Astrocyte of the spinal cord (primary cell): ENCODE results near the gene SENP7.

Experiments used
- DNase-seq: peaks from one replicate; pipeline ENCODE4 v3.0.0; 2011; ENCODE audit warnings: low read depth, low spot score
- H3K4me3 ChIP-seq: 2 replicates; pipeline ENCODE4 v1.5.1; 2011; ENCODE audit warnings: low read depth, mild to moderate bottlenecking, low read length, moderate library complexity
- CTCF ChIP-seq: IDR thresholded peaks from 2 replicates; pipeline ENCODE4 v1.5.1; 2012; ENCODE audit warnings: low read depth, mild to moderate bottlenecking, low read length, inconsistent platforms
- in situ Hi-C: cut with HindIII; loops from 2 replicates; pipeline ENCODE4 v1.10.0; 2017; ENCODE audit warnings: low sequenced_read_pairs

Gene SENP7

GRCh38 chr3:101379658-101380376, 133.2 kb downstream of the SENP7 start:
- no peak for DNase-seq
- in situ Hi-C loops = no loop called here
- TF ChIP-seq CTCF = no peak
- no peak overlapping the region for H3K4me3 ChIP-seq

- no peak overlapping the region for H3K4me3 ChIP-seq
- TF ChIP-seq CTCF = no peak
- in situ Hi-C loops = no loop called here
- peak; percentile 27 for DNase-seq
Observed at GRCh38 chr3:101377796-101378195, 135.2 kb downstream of the SENP7 start.

GRCh38 chr3:101377209-101377608, 135.8 kb downstream of the SENP7 start:
- no peak for TF ChIP-seq CTCF
- in situ Hi-C loops = no loop called here
- H3K4me3 ChIP-seq = no peak overlapping the region
- DNase-seq = no peak

GRCh38 chr3:101375586-101375985, 137.4 kb downstream of the SENP7 start:
- no peak for TF ChIP-seq CTCF
- in situ Hi-C loops = no loop called here
- H3K4me3 ChIP-seq = no peak overlapping the region

GRCh38 chr3:101362406-101362805, 150.6 kb downstream of the SENP7 start:
- no peak for DNase-seq
- no peak for TF ChIP-seq CTCF
- in situ Hi-C loops = no loop called here
- H3K4me3 ChIP-seq = no peak overlapping the region

More at GRCh38 chr3:101375586-101375985, 137.4 kb downstream of the SENP7 start:
- no peak for DNase-seq

GRCh38 chr3:101351829-101352228, 161.2 kb downstream of the SENP7 start:
- DNase-seq = no peak
- in situ Hi-C loops = no loop called here
- no peak for TF ChIP-seq CTCF
- H3K4me3 ChIP-seq = no peak overlapping the region
